Measurements from ENCODE around the gene SLC2A3. TPM values are rescaled to one million over a fixed set of nuclear protein-coding genes. Genes with fewer than 3 reads are reported as not detected.
"Not testable (repeated sequence)": the region's sequence is repeated elsewhere in the genome, so short reads cannot be mapped to it uniquely, and the experiment has no call there.

Gene SLC2A3
- total RNA-seq, 1 donor from 2014 or later, result 71.7 TPM

- H3K4me3 ChIP-seq, result no peak overlapping the region
- TF ChIP-seq POLR2A (IDR thresholded peaks at IDR 0.05) (no peak), POLR2AphosphoS5 (IDR thresholded peaks at IDR 0.05; ENCODE audit: insufficient read depth in 1 of 2, low read depth in 1 of 2) (no peak), CTCF (IDR thresholded peaks at IDR 0.05) (no peak)
- H3K4me1 ChIP-seq, result no peaks in the 10 kb centered on the region
- H3K27ac ChIP-seq, result no peak overlapping the region
- no peaks in the 10 kb centered on the region for H3K9me3 ChIP-seq
- no peaks in the 10 kb centered on the region for H3K27me3 ChIP-seq
- DNase-seq (ENCODE audit: extremely low spot score in 2 of 2), result no peak
- H3K36me3 ChIP-seq, result no peaks in the 10 kb centered on the region
- intact Hi-C loops (cut with DNase I), result no loop called here
Observed at GRCh38 chr12:7905071-7905470, 30.9 kb downstream of the SLC2A3 start.

- DNase-seq (ENCODE audit: extremely low spot score in 2 of 2); H3K36me3 ChIP-seq; H3K9me3 ChIP-seq; H3K4me3 ChIP-seq; intact Hi-C loops (cut with DNase I); H3K27ac ChIP-seq; H3K27me3 ChIP-seq; H3K4me1 ChIP-seq: not testable (repeated sequence)
Observed at GRCh38 chr12:7902416-7902815, 33.6 kb downstream of the SLC2A3 start.

- Histone ChIP-seq H3K27ac (no peak overlapping the region), H3K27me3 (no peaks in the 10 kb centered on the region), H3K4me3 (no peak overlapping the region), H3K9me3 (no peaks in the 10 kb centered on the region), H3K4me1 (no peaks in the 10 kb centered on the region), H3K36me3 (no peaks in the 10 kb centered on the region)
- TF ChIP-seq POLR2A (IDR thresholded peaks at IDR 0.05) (no peak), POLR2AphosphoS5 (IDR thresholded peaks at IDR 0.05; ENCODE audit: insufficient read depth in 1 of 2, low read depth in 1 of 2) (no peak)
- intact Hi-C loops (cut with DNase I), result no loop called here
- no peak for DNase-seq (ENCODE audit: extremely low spot score in 2 of 2)
Observed at GRCh38 chr12:7899755-7900154, 36.2 kb downstream of the SLC2A3 start.

GRCh38 chr12:7896726-7897125 is 39.3 kb downstream of the SLC2A3 start:
- intact Hi-C loops (cut with DNase I); H3K4me3 ChIP-seq; H3K36me3 ChIP-seq; H3K9me3 ChIP-seq; DNase-seq (ENCODE audit: extremely low spot score in 2 of 2); H3K27ac ChIP-seq; H3K27me3 ChIP-seq; H3K4me1 ChIP-seq: not testable (repeated sequence)

- Histone ChIP-seq H3K9me3 (no peaks in the 10 kb centered on the region), H3K4me3 (no peak overlapping the region), H3K27me3 (no peaks in the 10 kb centered on the region), H3K36me3 (no peaks in the 10 kb centered on the region), H3K4me1 (peaks cover 6% of the 10 kb centered on the region), H3K27ac (no peak overlapping the region)
- no peak for TF ChIP-seq POLR2AphosphoS5 (IDR thresholded peaks at IDR 0.05; ENCODE audit: insufficient read depth in 1 of 2, low read depth in 1 of 2)
- no peak for TF ChIP-seq POLR2A (IDR thresholded peaks at IDR 0.05)
- no peak for TF ChIP-seq CTCF (IDR thresholded peaks at IDR 0.05)
- no peak for DNase-seq (ENCODE audit: extremely low spot score in 2 of 2)
- intact Hi-C loops (cut with DNase I), result no loop called here
Observed at GRCh38 chr12:7892186-7892980, 43.6 kb downstream of the SLC2A3 start.

- Histone ChIP-seq H3K9me3 (no peaks in the 10 kb centered on the region), H3K27ac (no peak overlapping the region), H3K27me3 (no peaks in the 10 kb centered on the region), H3K36me3 (no peaks in the 10 kb centered on the region), H3K4me1 (no peaks in the 10 kb centered on the region), H3K4me3 (no peak overlapping the region)
- intact Hi-C loops (cut with DNase I), result no loop called here
- TF ChIP-seq POLR2A (IDR thresholded peaks at IDR 0.05), result no peak
- TF ChIP-seq CTCF (IDR thresholded peaks at IDR 0.05), result no peak
- no peak for TF ChIP-seq POLR2AphosphoS5 (IDR thresholded peaks at IDR 0.05; ENCODE audit: insufficient read depth in 1 of 2, low read depth in 1 of 2)
- no peak for DNase-seq (ENCODE audit: extremely low spot score in 2 of 2)
Observed at GRCh38 chr12:7884689-7885088, 51.3 kb downstream of the SLC2A3 start.

- H3K27me3 ChIP-seq; intact Hi-C loops (cut with DNase I); H3K4me1 ChIP-seq; H3K9me3 ChIP-seq; H3K4me3 ChIP-seq; H3K27ac ChIP-seq; DNase-seq (ENCODE audit: extremely low spot score in 2 of 2); H3K36me3 ChIP-seq: not testable (repeated sequence)
Observed at GRCh38 chr12:7881736-7882120, 54.3 kb downstream of the SLC2A3 start.

- H3K4me3 ChIP-seq, result not testable (repeated sequence)
Observed at GRCh38 chr12:7880952-7881735, 54.8 kb downstream of the SLC2A3 start.

More at GRCh38 chr12:7880952-7881735, 54.8 kb downstream of the SLC2A3 start:
- H3K27me3 ChIP-seq; H3K27ac ChIP-seq; intact Hi-C loops (cut with DNase I); H3K9me3 ChIP-seq; H3K36me3 ChIP-seq; DNase-seq (ENCODE audit: extremely low spot score in 2 of 2); H3K4me1 ChIP-seq: not testable (repeated sequence)

All from vagina (tissue), 2 donors.